ENCODE data around the gene PYGO2.
"Not testable (repeated sequence)": the region's sequence is repeated elsewhere in the genome, so short reads cannot be mapped to it uniquely, and the experiment has no call there.

Gene PYGO2

GRCh38 chr1:154978360-154978759 lies 16.8 kb upstream of the PYGO2 start:
- no peak for DNase-seq (ENCODE audit: low read depth)

GRCh38 chr1:154977762-154978161 lies 16.2 kb upstream of the PYGO2 start:
- DNase-seq (ENCODE audit: low read depth): not testable (repeated sequence)

GRCh38 chr1:154975409-154976059 lies 14.0 kb upstream of the PYGO2 start:
- DNase-seq (ENCODE audit: low read depth): peak; percentile 52

GRCh38 chr1:154974808-154975408 lies 13.3 kb upstream of the PYGO2 start:
- DNase-seq (ENCODE audit: low read depth): peak; percentile 90

GRCh38 chr1:154974102-154974807 lies 12.7 kb upstream of the PYGO2 start, which contains the start of gene CKS1B:
TSS of gene CKS1B (plus strand) at chr1:154974681. CDS start at chr1:154974746, 65 bp downstream.
- peak; percentile 100 for DNase-seq (ENCODE audit: low read depth)

- DNase-seq (ENCODE audit: low read depth): peak; percentile 93
Observed at GRCh38 chr1:154973344-154974101, 11.9 kb upstream of the PYGO2 start.

DNA sequence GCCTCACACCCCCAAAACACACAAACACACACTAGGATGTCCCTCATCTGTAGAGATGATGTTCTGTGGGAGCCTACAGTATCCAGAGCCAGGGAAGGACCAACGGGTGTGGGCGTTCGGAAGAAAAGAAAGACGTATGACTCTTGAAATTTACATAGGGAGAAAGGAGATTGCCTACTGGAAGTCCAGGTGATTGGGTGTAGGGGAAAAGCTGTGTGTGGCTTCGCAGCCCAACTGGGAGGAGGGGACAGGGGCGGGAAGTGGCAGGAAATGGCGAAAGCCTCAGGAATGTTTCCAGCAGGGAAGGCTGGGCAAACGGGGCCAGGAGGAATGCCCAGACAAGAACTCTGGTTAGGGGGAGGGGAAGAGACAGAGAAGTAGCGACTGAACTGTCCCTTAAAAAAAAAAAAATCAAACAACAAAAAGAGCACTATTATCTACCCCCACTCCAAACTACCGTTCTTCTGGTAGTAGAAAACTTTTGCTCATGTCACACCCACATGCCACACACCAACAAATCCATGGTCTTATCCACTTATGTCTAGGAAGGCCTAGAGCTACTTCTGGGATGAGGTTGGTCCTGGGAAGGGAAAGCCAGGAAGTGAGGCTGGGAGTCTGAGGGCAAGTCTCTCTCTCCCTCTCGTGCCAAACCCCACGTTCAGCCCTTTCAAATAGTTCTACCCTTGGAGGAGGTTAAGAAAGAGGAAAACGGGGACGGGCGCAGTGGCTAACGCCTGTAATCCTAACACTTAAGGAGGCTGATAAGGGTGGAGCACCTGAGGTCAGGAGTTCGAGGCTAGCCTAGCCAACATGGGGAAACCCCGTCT lies 11.1 kb upstream of the PYGO2 start:
- DNase-seq (ENCODE audit: low read depth): peak; percentile 81

DNA sequence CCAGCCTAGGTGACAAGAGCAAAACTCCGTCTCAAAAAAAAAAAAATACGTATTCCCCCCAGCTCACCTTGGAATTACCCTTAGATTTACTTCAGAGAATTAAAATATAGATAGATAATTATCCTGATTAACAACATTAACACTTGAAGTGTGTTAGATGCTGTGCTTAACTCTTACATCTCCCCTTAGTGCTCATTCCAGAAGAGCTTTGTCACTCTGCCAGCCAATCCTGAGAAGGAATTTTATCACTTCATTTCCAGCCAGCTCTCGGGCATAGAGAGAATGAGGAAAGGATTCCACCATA lies 10.6 kb upstream of the PYGO2 start:
- no peak for DNase-seq (ENCODE audit: low read depth)

DNA sequence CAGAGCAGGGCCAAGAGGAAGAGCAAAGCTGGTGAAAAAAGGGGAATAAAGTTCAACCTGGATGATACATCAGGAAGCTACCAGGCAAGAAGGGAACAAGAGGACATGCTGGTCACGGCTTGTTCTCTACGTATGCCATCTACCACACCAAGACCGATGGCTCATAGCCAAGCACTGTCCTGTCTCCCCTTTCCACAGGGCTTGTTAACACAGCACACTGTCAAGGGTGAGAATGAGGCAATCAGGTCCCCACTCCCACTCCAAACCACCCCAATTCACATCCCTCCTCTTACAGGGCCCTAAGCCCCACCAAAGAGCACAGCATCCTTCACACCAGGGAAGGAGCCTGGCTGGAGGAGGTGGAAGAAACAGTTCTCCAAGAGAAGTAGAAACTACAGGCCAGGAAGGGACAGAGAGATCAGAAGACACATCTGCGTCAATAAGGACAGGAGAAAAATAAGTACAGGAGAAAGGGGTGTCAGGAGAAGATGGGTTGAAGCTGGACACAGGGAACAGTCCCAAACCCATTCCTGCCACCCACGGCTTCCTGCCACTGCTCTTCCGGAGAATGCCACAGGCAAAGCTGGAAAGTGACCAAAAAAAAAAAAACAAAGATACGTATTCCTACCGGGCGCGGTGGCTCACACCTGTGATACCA lies 9.9 kb upstream of the PYGO2 start:
- no peak for DNase-seq (ENCODE audit: low read depth)

- peak; percentile 97 for DNase-seq (ENCODE audit: low read depth)
Observed at GRCh38 chr1:154970631-154971340, 9.2 kb upstream of the PYGO2 start, which contains the start of gene SHC1. TSS of gene SHC1 (minus strand) at chr1:154970747. CDS start at chr1:154970526, 221 bp downstream.

GRCh38 chr1:154969860-154970452 lies 8.4 kb upstream of the PYGO2 start:
- DNase-seq (ENCODE audit: low read depth): no peak

DNA sequence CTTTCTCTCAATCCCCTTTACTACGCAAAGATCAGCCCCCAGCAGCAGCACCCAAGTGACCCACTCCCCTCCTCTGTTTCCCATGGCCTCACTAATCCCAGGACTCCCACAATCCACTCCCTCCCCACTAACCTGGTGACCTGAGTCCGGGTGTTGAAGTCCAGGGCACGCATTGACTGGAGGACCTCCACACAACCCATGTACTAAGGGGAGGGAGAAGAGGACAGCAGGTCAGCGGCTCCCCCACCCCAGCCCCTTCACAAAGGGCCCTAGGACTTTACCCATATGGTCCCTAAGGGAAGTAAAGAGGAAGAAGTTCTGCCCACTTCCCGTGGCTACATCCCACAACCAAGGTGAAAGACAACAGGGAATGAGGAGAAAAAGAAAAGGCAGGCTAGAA lies 7.7 kb upstream of the PYGO2 start:
- DNase-seq (ENCODE audit: low read depth): no peak

DNA sequence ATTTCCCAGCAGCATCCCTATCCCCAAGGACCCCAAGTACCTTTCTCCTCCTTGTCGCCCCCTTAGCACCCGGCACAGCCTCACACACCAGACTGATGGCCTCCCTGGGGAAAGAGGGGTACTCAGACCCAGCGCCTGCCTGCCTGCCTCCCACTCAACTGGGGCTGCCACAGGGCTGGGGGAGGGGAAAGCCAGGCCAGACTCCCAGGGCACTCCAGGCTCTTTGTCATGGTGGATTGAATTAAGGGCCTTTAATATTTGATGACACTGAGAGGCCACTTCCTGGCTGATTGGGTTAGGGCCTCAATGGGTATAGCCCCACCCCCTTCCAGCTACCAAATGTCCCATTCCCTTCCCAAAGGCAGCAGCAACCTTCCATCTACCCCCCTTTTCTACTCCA lies 7.1 kb upstream of the PYGO2 start:
- DNase-seq (ENCODE audit: low read depth): no peak

DNA sequence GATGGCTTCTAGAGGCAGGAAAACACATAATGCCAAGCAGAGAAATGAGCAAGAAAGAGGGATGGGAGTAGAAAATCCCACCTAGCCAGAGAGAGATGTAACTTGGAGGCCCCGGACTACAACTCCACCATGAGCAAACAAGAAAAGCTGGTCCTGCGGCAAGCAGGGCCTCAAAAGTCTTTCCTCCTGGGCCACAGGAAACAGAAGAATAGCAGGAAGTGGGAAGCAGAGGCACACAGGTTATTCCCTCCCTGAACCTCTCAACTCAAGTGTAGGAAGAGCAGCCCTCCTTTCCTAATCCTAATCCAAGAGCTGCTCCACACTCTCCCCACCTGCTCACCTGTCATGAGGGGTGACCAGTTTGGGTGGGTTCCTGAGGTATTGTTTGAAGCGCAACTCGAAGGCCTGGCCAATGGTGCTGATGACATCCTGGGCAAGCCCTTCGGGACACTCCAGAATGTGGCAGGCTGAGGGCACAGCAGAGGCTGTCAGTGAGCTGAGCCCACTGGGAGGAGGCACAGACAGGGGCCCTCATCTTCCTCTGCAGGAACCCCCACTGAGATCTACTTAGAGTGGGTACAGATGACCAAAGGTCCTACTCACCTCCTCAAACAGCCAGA lies 5.9 kb upstream of the PYGO2 start:
- DNase-seq (ENCODE audit: low read depth): no peak

- DNase-seq (ENCODE audit: low read depth): no peak
Observed at GRCh38 chr1:154966111-154966510, 4.5 kb upstream of the PYGO2 start.

DNA sequence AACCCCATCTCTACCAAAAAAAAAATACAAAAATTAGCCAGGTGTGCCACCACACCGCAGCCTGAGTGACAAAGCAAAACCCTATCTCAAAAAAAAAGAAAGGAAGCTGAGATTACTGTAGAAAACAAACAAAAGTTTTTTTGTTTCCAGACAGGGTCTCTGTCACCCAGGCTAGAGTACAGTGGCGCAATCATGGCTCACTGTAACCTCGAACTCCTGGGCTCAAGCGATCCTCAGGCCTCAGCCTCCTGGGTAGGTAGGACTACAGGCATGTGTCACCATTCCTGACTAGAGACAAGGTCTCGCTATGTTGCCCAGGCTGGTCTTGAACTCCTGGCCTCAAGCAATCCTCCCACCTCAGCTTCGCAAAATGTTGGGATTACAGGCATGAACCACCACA lies 2.8 kb upstream of the PYGO2 start:
- no peak for DNase-seq (ENCODE audit: low read depth)

DNA sequence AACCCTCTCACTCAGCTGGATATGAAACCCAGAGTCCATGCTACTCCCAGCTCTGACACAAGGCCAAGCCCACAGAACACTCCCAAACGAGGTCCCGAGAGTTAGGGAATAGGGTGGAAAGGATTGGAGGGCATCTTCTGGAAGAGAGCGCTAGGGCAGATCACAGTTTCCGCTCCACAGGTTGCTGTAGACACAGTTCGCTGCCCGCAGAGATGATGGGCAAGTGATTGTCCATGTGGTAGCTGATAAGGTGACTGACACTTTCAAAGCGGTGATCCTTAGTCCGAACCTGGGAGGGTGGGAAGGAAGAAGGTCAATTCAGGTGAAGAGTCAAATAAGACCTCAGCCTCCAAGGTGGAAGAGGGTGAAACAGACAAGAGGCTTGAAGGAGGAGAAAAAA lies 2.1 kb upstream of the PYGO2 start:
- DNase-seq (ENCODE audit: low read depth): no peak

- DNase-seq (ENCODE audit: low read depth): no peak
Observed at GRCh38 chr1:154962795-154963330, 1.3 kb upstream of the PYGO2 start.

DNA sequence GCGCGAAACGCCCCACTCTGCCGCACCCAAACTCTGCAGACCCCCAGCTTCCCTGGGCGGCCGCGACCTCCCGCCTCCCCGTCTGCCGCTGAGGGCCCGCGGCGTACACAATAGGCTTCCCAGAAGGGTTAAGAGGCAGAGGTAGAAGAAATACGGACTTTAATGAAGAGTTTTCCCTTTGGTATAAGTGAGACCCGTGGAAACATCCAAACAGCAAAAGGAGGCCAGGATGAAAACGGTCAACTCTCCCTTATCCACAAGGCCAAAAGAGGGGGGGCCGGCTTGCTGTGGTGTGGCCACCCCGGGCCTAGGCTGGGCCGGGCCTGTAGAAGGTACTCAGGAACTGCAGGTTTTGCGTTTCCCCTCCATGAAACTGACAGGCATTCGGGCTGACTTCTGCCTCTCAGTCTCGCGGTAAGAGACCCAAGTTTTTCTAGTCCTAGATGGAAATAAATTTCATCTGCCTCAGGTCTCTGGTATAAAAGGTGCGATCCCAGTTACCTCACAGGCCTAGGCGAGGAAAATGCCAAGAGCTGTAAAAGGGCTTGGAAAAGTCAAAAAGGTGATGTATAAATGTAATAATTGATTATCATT lies 671 bp upstream of the PYGO2 start:
- DNase-seq (ENCODE audit: low read depth): no peak
